Endodermal cell (in vitro differentiated cells): Measurements from ENCODE around the gene CD2BP2. TPM values are rescaled to one million over a fixed set of nuclear protein-coding genes. Genes with fewer than 3 reads are reported as not detected.
A peak's percentile ranks its signal among the peaks of the same experiment; 100 is the strongest.

Experiments
- DNase-seq: peaks from one replicate; pipeline ENCODE4 v3.0.0-alpha.2; 2017
- H3K27ac ChIP-seq: 2 replicates; pipeline ENCODE4 v1.5.1; 2013; ENCODE audit warnings: mild to moderate bottlenecking, low read depth, low read length, moderate library complexity
- H3K27me3 ChIP-seq: 2 replicates; pipeline ENCODE4 v1.6.1; 2013; ENCODE audit warnings: mild to moderate bottlenecking, low read length, moderate library complexity; ENCODE audit not compliant: insufficient read depth, control insufficient read depth, poor library complexity, severe bottlenecking
- H3K36me3 ChIP-seq: 2 replicates; pipeline ENCODE4 v1.7.0; 2013; ENCODE audit warnings: mild to moderate bottlenecking, low read length, moderate library complexity; ENCODE audit not compliant: control insufficient read depth, insufficient read depth
- H3K4me1 ChIP-seq: one replicate; pipeline ENCODE4 v1.7.0; 2013; ENCODE audit warnings: low read length; ENCODE audit not compliant: control insufficient read depth, insufficient read depth
- H3K4me3 ChIP-seq: 2 replicates; pipeline ENCODE4 v1.5.1; 2013; ENCODE audit warnings: mild to moderate bottlenecking, low read length, moderate library complexity
- H3K9ac ChIP-seq: 2 replicates; pipeline ENCODE4 v1.6.1; 2013; ENCODE audit warnings: mild to moderate bottlenecking, low read length, moderate library complexity; ENCODE audit not compliant: poor library complexity, severe bottlenecking; ENCODE audit errors: extremely low read depth
- H3K9me3 ChIP-seq: 2 replicates; pipeline ENCODE4 v1.6.1; 2013; ENCODE audit warnings: mild to moderate bottlenecking, low read length, moderate library complexity; ENCODE audit not compliant: control insufficient read depth
- H3K27ac Mint-ChIP-seq: 2 replicates; pipeline ENCODE4 v1.8.0; 2020; ENCODE audit warnings: mixed read lengths
- H3K27me3 Mint-ChIP-seq: 2 replicates; pipeline ENCODE4 v1.8.0; 2021; ENCODE audit warnings: mild to moderate bottlenecking, mixed read lengths; ENCODE audit not compliant: insufficient read depth
- H3K36me3 Mint-ChIP-seq: 2 replicates; pipeline ENCODE4 v1.8.0; 2020; ENCODE audit warnings: low read depth, mixed read lengths
- H3K4me1 Mint-ChIP-seq: 2 replicates; pipeline ENCODE4 v1.8.0; 2020; ENCODE audit warnings: mixed read lengths
- H3K4me3 Mint-ChIP-seq: 2 replicates; pipeline ENCODE4 v1.8.0; 2020; ENCODE audit warnings: mild to moderate bottlenecking, moderate library complexity, mixed read lengths
- H3K9me3 Mint-ChIP-seq: 2 replicates; pipeline ENCODE4 v1.8.0; 2020; ENCODE audit warnings: mild to moderate bottlenecking, mixed read lengths
- CTCF ChIP-seq: fragments of 200-600 bp; sonication (generic); conservative IDR thresholded peaks from 2 replicates; pipeline ENCODE4 v1.5.0; 2021; ENCODE audit warnings: antibody characterized with exemption, mild to moderate bottlenecking
- WGBS, 2 experiments: methylation state at CpG; one replicate each; pipeline versions ENCODE4 v1.1.5 to v1.1.7; 2013; ENCODE audit warnings: missing lambda C conversion rate in 2 of 2, mixed read lengths in 1 of 2; ENCODE audit not compliant: insufficient coverage in 1 of 2, insufficient read length in 1 of 2; 5-methylcytosine and 5-hydroxymethylcytosine counted together
- long read RNA-seq, 4 experiments: library from polyadenylated mRNA in 2 of 4; library from RNA in 1 of 4; library from capped mRNA in 1 of 4; stranded (forward) in 3 of 4; unstranded in 1 of 4; transcript quantifications; one replicate each; pipeline ENCODE4 v2.0.0, GENCODE V29; 2020 to 2021; ENCODE audit warnings: inconsistent platforms in 1 of 4
- polyA plus RNA-seq, 2 experiments: library from polyadenylated mRNA; stranded (reverse); fragments of 50-300 nt; gene quantifications; one replicate each; pipeline ENCODE4 v1.2.3, GENCODE V29; 2013
- total RNA-seq, 2 donors: library from RNA; stranded (reverse); fragmentation: NEBNext Ultra II Directional in 1 of 2; extraction: Animal tissue kit (Norgen Biotek cat#: 25700) in 1 of 2; gene quantifications; 2 replicates in 1 of 2; 3 replicates in 1 of 2; pipeline ENCODE4 v1.2.1, GENCODE V29; 2021

Gene CD2BP2
- 10 to 100 TPM; 75.4 to 76.0 TPM for total RNA-seq
- polyA plus RNA-seq (2013, experiment 1 of 2), result 39.8 TPM
- polyA plus RNA-seq (2013, experiment 2 of 2), result 35.9 TPM
- long read RNA-seq, experiment 1, transcript CD2BP2-203 (6 exons, 1,417 nt), result major isoform, 12 of 36 reads
- long read RNA-seq, experiment 1, transcript CD2BP2-201 (7 exons, 3,421 nt), result minor isoform, 5 of 36 reads
- long read RNA-seq, experiment 1, partial matches to known transcripts, result 14 of 36 reads
- long read RNA-seq, experiment 1, other reads (novel, unspliced or antisense), result 5 of 36 reads
- long read RNA-seq, experiment 2, transcript CD2BP2-203 (6 exons, 1,417 nt), result minor isoform, 9 of 165 reads
- long read RNA-seq, experiment 2, transcript CD2BP2-201 (7 exons, 3,421 nt), result major isoform, 117 of 165 reads
- long read RNA-seq, experiment 2, partial matches to known transcripts, result 17 of 165 reads
- long read RNA-seq, experiment 2, other reads (novel, unspliced or antisense), result 22 of 165 reads
- long read RNA-seq, experiment 3, transcript CD2BP2-201 (7 exons, 3,421 nt), result major isoform, 260 of 362 reads
- long read RNA-seq, experiment 3, transcript CD2BP2-203 (6 exons, 1,417 nt), result minor isoform, 59 of 362 reads
- long read RNA-seq, experiment 3, partial matches to known transcripts, result 16 of 362 reads
- long read RNA-seq, experiment 3, other reads (novel, unspliced or antisense), result 27 of 362 reads
- long read RNA-seq, experiment 4, transcript CD2BP2-201 (7 exons, 3,421 nt), result major isoform, 100 of 126 reads
- long read RNA-seq, experiment 4, transcript CD2BP2-203 (6 exons, 1,417 nt), result minor isoform, 13 of 126 reads
- long read RNA-seq, experiment 4, partial matches to known transcripts, result 7 of 126 reads
- long read RNA-seq, experiment 4, other reads (novel, unspliced or antisense), result 6 of 126 reads

- peaks cover 9% of the 10 kb centered on the region for H3K4me1 ChIP-seq
- Mint-ChIP-seq H3K4me3 (peak within 1 kb of the TSS; percentile 96), H3K4me1 (peaks cover 14% of the 10 kb centered on the region), H3K36me3 (peaks cover 40% of the 10 kb centered on the region), H3K27ac (peak within 1 kb of the TSS; percentile 99), H3K9me3 (no peaks in the 10 kb centered on the region), H3K27me3 (no peaks in the 10 kb centered on the region)
- H3K9me3 ChIP-seq, result no peaks in the 10 kb centered on the region
- H3K27me3 ChIP-seq, result no peaks in the 10 kb centered on the region
- H3K27ac ChIP-seq, result peak within 1 kb of the TSS; percentile 99
- peak; percentile 40 for TF ChIP-seq CTCF
- 0% methylated on average over 21 to 45 of the region's 45 CpGs for WGBS, 2 experiments
- peak within 1 kb of the TSS; percentile 93 for H3K4me3 ChIP-seq
- H3K36me3 ChIP-seq, result peaks cover 54% of the 10 kb centered on the region
- H3K9ac ChIP-seq, result peak within 1 kb of the TSS; percentile 96
- DNase-seq, result peak; percentile 97
Observed at GRCh38 chr16:30355144-30355953, at the start of gene CD2BP2. Gene CD2BP2, minus strand, starts transcription at chr16:30355308. Its CDS starts 627 bp downstream, at chr16:30354681.

GRCh38 chr16:30401768-30402425 lies 46.8 kb upstream of the CD2BP2 start:
- Mint-ChIP-seq H3K4me3 (peak overlapping the region; percentile 65), H3K4me1 (peaks cover 21% of the 10 kb centered on the region), H3K27me3 (peaks cover 15% of the 10 kb centered on the region), H3K27ac (peak overlapping the region; percentile 84), H3K9me3 (no peaks in the 10 kb centered on the region), H3K36me3 (peaks cover 14% of the 10 kb centered on the region)
- no peak overlapping the region for H3K4me3 ChIP-seq
- H3K9ac ChIP-seq, result no peak overlapping the region
- H3K4me1 ChIP-seq, result no peaks in the 10 kb centered on the region
- no peaks in the 10 kb centered on the region for H3K9me3 ChIP-seq
- peak overlapping the region; percentile 99 for H3K27ac ChIP-seq
- DNase-seq, result no peak
- 89 to 91% methylated on average over 7 to 8 of the region's 8 CpGs for WGBS, 2 experiments
- H3K36me3 ChIP-seq, result peaks cover 17% of the 10 kb centered on the region
- no peaks in the 10 kb centered on the region for H3K27me3 ChIP-seq
- no peak for TF ChIP-seq CTCF
